Type B pancreatic cell (in vitro differentiated cells): ENCODE measurements around the gene FNDC8. TPM values are rescaled to one million over a fixed set of nuclear protein-coding genes. Genes with fewer than 3 reads are reported as not detected.
"Not testable (repeated sequence)": the region's sequence is repeated elsewhere in the genome, so short reads cannot be mapped to it uniquely, and the experiment has no call there.

Source experiments
- DNase-seq: peaks from one replicate; pipeline ENCODE4 v3.0.0; 2021; ENCODE audit warnings: mixed read lengths; ENCODE audit not compliant: unreplicated experiment; ENCODE audit errors: extremely low spot score
- H3K27ac Mint-ChIP-seq: 2 replicates; pipeline ENCODE4 v1.8.0; 2021; ENCODE audit warnings: mild to moderate bottlenecking, mixed read lengths
- H3K27me3 Mint-ChIP-seq: 2 replicates; pipeline ENCODE4 v1.8.0; 2021; ENCODE audit warnings: mixed read lengths
- H3K36me3 Mint-ChIP-seq: 2 replicates; pipeline ENCODE4 v1.8.0; 2021; ENCODE audit warnings: mixed read lengths
- H3K4me1 Mint-ChIP-seq: one replicate; pipeline ENCODE4 v1.8.0; 2021; ENCODE audit warnings: mixed read lengths; ENCODE audit not compliant: unreplicated experiment
- H3K4me3 Mint-ChIP-seq: 2 replicates; pipeline ENCODE4 v1.8.0; 2021; ENCODE audit warnings: mild to moderate bottlenecking, mixed read lengths
- H3K9me3 Mint-ChIP-seq: 2 replicates; pipeline ENCODE4 v1.8.0; 2021; ENCODE audit warnings: mixed read lengths
- CTCF ChIP-seq: fragments of 200-600 bp; sonication (generic); conservative IDR thresholded peaks from 2 replicates; pipeline ENCODE4 v1.5.0; 2021; ENCODE audit warnings: antibody characterized with exemption, mild to moderate bottlenecking
- total RNA-seq: library from RNA; stranded (reverse); gene quantifications from 2 replicates; pipeline ENCODE4 v1.2.1, GENCODE V29; 2021; ENCODE audit warnings: low replicate concordance

Gene FNDC8
- total RNA-seq, 1 donor from 2014 or later, result not detected

- DNase-seq, result peak; percentile 91
- Mint-ChIP-seq H3K4me3 (peak overlapping the region; percentile 93), H3K27ac (peak overlapping the region; percentile 98), H3K27me3 (no peaks in the 10 kb centered on the region), H3K36me3 (no peaks in the 10 kb centered on the region), H3K9me3 (no peaks in the 10 kb centered on the region), H3K4me1 (peaks cover 17% of the 10 kb centered on the region)
- TF ChIP-seq CTCF, result peak; percentile 89
Observed at GRCh38 chr17:35088881-35089585, 32.4 kb upstream of the FNDC8 start.

GRCh38 chr17:35089586-35090296 lies 31.7 kb upstream of the FNDC8 start:
- Mint-ChIP-seq H3K27me3 (no peaks in the 10 kb centered on the region), H3K4me3 (peak overlapping the region; percentile 85), H3K27ac (peak overlapping the region; percentile 83), H3K9me3 (no peaks in the 10 kb centered on the region), H3K36me3 (no peaks in the 10 kb centered on the region), H3K4me1 (peaks cover 17% of the 10 kb centered on the region)
- TF ChIP-seq CTCF, result peak; percentile 54
- DNase-seq, result no peak

- peaks cover 14% of the 10 kb centered on the region for H3K4me1 Mint-ChIP-seq
- H3K36me3 Mint-ChIP-seq, H3K27me3 Mint-ChIP-seq, H3K4me3 Mint-ChIP-seq, DNase-seq, H3K27ac Mint-ChIP-seq, H3K9me3 Mint-ChIP-seq: not testable (repeated sequence)
Observed at GRCh38 chr17:35090707-35091106, 30.7 kb upstream of the FNDC8 start.

DNA sequence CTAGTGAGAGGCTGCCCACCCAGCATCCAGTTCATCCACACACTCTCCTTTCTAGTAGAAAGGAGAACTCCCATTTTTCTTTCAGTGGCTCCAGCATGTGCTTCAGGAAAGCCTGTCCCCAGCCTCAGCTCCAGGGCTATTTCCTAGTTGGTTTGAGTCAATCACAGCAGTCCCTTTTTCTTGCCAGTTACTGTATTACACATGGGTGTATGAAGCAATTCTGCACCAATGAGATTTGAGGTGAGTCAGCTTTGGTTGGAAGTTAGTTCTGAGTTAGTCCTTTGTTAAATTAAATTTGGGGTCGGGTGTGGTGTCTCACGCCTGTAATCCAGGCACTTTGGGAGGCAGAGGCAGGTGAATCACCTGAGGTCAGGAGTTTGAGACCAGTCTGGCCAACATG lies 26.5 kb upstream of the FNDC8 start:
- Mint-ChIP-seq H3K27me3 (no peaks in the 10 kb centered on the region), H3K27ac (no peak overlapping the region)
- TF ChIP-seq CTCF, result no peak

GRCh38 chr17:35095741-35096140 lies 25.7 kb upstream of the FNDC8 start:
- Mint-ChIP-seq H3K9me3 (no peaks in the 10 kb centered on the region), H3K27ac (no peak overlapping the region), H3K4me1 (no peaks in the 10 kb centered on the region), H3K36me3 (no peaks in the 10 kb centered on the region), H3K4me3 (no peak overlapping the region), H3K27me3 (no peaks in the 10 kb centered on the region)
- DNase-seq, result no peak
- TF ChIP-seq CTCF, result no peak

More for the DNA sequence above, 26.5 kb upstream of the FNDC8 start:
- no peaks in the 10 kb centered on the region for H3K36me3 Mint-ChIP-seq
- H3K9me3 Mint-ChIP-seq, result no peaks in the 10 kb centered on the region
- no peaks in the 10 kb centered on the region for H3K4me1 Mint-ChIP-seq
- DNase-seq, result no peak
- H3K4me3 Mint-ChIP-seq, result no peak overlapping the region

- H3K4me1 Mint-ChIP-seq, result no peaks in the 10 kb centered on the region
- no peak overlapping the region for H3K27ac Mint-ChIP-seq
- H3K4me3 Mint-ChIP-seq, result no peak overlapping the region
Observed at GRCh38 chr17:35097776-35098175, 23.6 kb upstream of the FNDC8 start.

More at GRCh38 chr17:35097776-35098175, 23.6 kb upstream of the FNDC8 start:
- H3K9me3 Mint-ChIP-seq, result no peaks in the 10 kb centered on the region
- no peaks in the 10 kb centered on the region for H3K27me3 Mint-ChIP-seq
- no peak for DNase-seq
- H3K36me3 Mint-ChIP-seq, result no peaks in the 10 kb centered on the region
- TF ChIP-seq CTCF, result no peak
